GM12891 (cell line): Measurements from ENCODE around the gene ZYX.
"Not testable (repeated sequence)": the region's sequence is repeated elsewhere in the genome, so short reads cannot be mapped to it uniquely, and the experiment has no call there.

Experiments
- DNase-seq: peaks from one replicate; pipeline ENCODE4 v3.0.0; 2011; ENCODE audit warnings: low spot score; ENCODE audit not compliant: insufficient read length
- FAIRE-seq: peaks from 2 replicates; lab custom pipeline; 2011; peaks lifted over from hg19 to GRCh38; lab: Jason Lieb, UNC
- PAX5 ChIP-seq: IDR thresholded peaks from 2 replicates; pipeline ENCODE4 v1.6.1; 2011; ENCODE audit warnings: low read length, moderate library complexity, mild to moderate bottlenecking; ENCODE audit not compliant: insufficient read depth, severe bottlenecking
- POLR2A ChIP-seq: IDR thresholded peaks from 2 replicates; pipeline ENCODE4 v1.6.1; 2011; ENCODE audit warnings: low read depth, low read length, control low read depth
- POLR2AphosphoS5 ChIP-seq: IDR thresholded peaks from 2 replicates; pipeline ENCODE4 v1.6.1; 2011; ENCODE audit warnings: low read depth, low read length, control low read depth
- POU2F2 ChIP-seq: IDR thresholded peaks from 2 replicates; pipeline ENCODE4 v1.6.1; 2011; ENCODE audit warnings: low read depth, mild to moderate bottlenecking, control low read depth, low read length, moderate library complexity
- SPI1 ChIP-seq: IDR thresholded peaks from 2 replicates; pipeline ENCODE4 v1.6.1; 2011; ENCODE audit warnings: low read depth, low read length, control low read depth
- TAF1 ChIP-seq: IDR thresholded peaks from 2 replicates; pipeline ENCODE4 v1.6.1; 2011; ENCODE audit warnings: low read depth, low read length, control low read depth

The ZYX gene

GRCh38 chr7:143407287-143408251 lies 26.4 kb downstream of the ZYX start:
- TF ChIP-seq POLR2A (no peak), PAX5 (no peak), POLR2AphosphoS5 (no peak), POU2F2 (no peak), TAF1 (no peak), SPI1 (no peak)
- FAIRE-seq (no peak), DNase-seq (no peak)

- TF ChIP-seq TAF1 (no peak), SPI1 (no peak), POLR2A (no peak), POLR2AphosphoS5 (no peak), PAX5 (no peak), POU2F2 (no peak)
- DNase-seq (no peak), FAIRE-seq (no peak)
Measured at GRCh38 chr7:143408252-143408685, 27.1 kb downstream of the ZYX start.

GRCh38 chr7:143408686-143409561 lies 27.8 kb downstream of the ZYX start, which contains the start of gene EPHA1:
Gene EPHA1 (minus strand): TSS chr7:143408856. CDS start chr7:143408805, 51 bp downstream.
- no peak for TF ChIP-seq SPI1
- TF ChIP-seq TAF1, result no peak
- no peak for TF ChIP-seq POLR2A
- no peak for TF ChIP-seq PAX5
- no peak for TF ChIP-seq POLR2AphosphoS5
- no peak for TF ChIP-seq POU2F2
- FAIRE-seq (no peak), DNase-seq (no peak)

- DNase-seq, result no peak
- no peak for TF ChIP-seq POLR2AphosphoS5
- TF ChIP-seq POLR2A, result no peak
- TF ChIP-seq SPI1, result no peak
- no peak for TF ChIP-seq TAF1
- no peak for TF ChIP-seq POU2F2
- TF ChIP-seq PAX5, result no peak
- no peak for FAIRE-seq
Measured at GRCh38 chr7:143410521-143411004, 29.4 kb downstream of the ZYX start.

GRCh38 chr7:143411976-143412708 lies 31.0 kb downstream of the ZYX start:
- FAIRE-seq, result no peak
- TF ChIP-seq POU2F2 (no peak), POLR2AphosphoS5 (no peak), POLR2A (no peak), PAX5 (no peak), SPI1 (no peak), TAF1 (no peak)
- DNase-seq, result no peak

GRCh38 chr7:143413123-143413522 lies 32.0 kb downstream of the ZYX start:
- TF ChIP-seq TAF1, result no peak
- TF ChIP-seq SPI1, result no peak
- TF ChIP-seq PAX5, result no peak
- no peak for TF ChIP-seq POLR2AphosphoS5
- TF ChIP-seq POLR2A, result no peak
- TF ChIP-seq POU2F2, result no peak
- FAIRE-seq (no peak), DNase-seq (no peak)

- FAIRE-seq, DNase-seq: not testable (repeated sequence)
Measured at GRCh38 chr7:143415209-143415608, 34.1 kb downstream of the ZYX start.

- FAIRE-seq (no peak), DNase-seq (no peak)
- TF ChIP-seq SPI1 (no peak), PAX5 (no peak), POLR2AphosphoS5 (no peak), TAF1 (no peak), POU2F2 (no peak)
Measured at GRCh38 chr7:143415742-143416397, 34.7 kb downstream of the ZYX start.

- DNase-seq (no peak), FAIRE-seq (no peak)
- TF ChIP-seq SPI1 (no peak), POLR2AphosphoS5 (no peak), TAF1 (no peak), POLR2A (no peak)
Measured at GRCh38 chr7:143416565-143417149, 35.5 kb downstream of the ZYX start.
